HEK293 (cell line): Measurements from ENCODE around the gene SCN1A.
"Not testable (repeated sequence)": the region's sequence is repeated elsewhere in the genome, so short reads cannot be mapped to it uniquely, and the experiment has no call there.

Experiments used
- CTCF ChIA-PET: fragments of 350-600 bp; formaldehyde crosslinking; extraction: SDS; loops from one replicate; lab custom pipeline; 2021; ENCODE audit warnings: antibody characterized with exemption; lab: Yijun Ruan, JAX
- POLR2A ChIA-PET: fragments of 300-600 bp; formaldehyde crosslinking; extraction: SDS; loops from one replicate; lab custom pipeline; 2020; ENCODE audit warnings: antibody characterized with exemption, inconsistent platforms; lab: Yijun Ruan, JAX
- H3K27ac ChIP-seq: fragments of 200-500 bp; sonication (Bioruptor generic); 2 replicates; pipeline ENCODE4 v1.5.1; 2014; ENCODE audit warnings: low read depth, low read length, control low read depth, inconsistent platforms; ENCODE audit errors: extremely low read depth
- H3K36me3 ChIP-seq, 2 experiments: fragments of 200-500 bp in 1 of 2; sonication (Bioruptor generic) in 1 of 2; 1 replicate in 1 of 2; 2 replicates in 1 of 2; pipeline ENCODE4 v1.5.1; 2014 to 2017; ENCODE audit warnings: inconsistent platforms in 2 of 2, low read length in 2 of 2; ENCODE audit not compliant: control insufficient read depth in 2 of 2, insufficient read depth in 1 of 2
- H3K4me1 ChIP-seq: fragments of 200-500 bp; sonication (Bioruptor generic); 2 replicates; pipeline ENCODE4 v1.5.1; 2014; ENCODE audit warnings: mild to moderate bottlenecking, low read length, inconsistent platforms; ENCODE audit not compliant: control insufficient read depth, insufficient read depth
- H3K4me3 ChIP-seq: 2 replicates; pipeline ENCODE4 v1.5.1; 2011; ENCODE audit warnings: low read depth, mild to moderate bottlenecking, control low read depth, low read length, moderate library complexity
- H3K9me3 ChIP-seq: fragments of 200-500 bp; sonication (Bioruptor generic); 2 replicates; pipeline ENCODE4 v1.5.1; 2014; ENCODE audit warnings: low read depth, low read length, inconsistent platforms; ENCODE audit not compliant: control insufficient read depth, insufficient read depth
- REST ChIP-seq: fragments of 450-650 bp; formaldehyde crosslinking; IDR thresholded peaks from 2 replicates; pipeline ENCODE4 v1.5.1; 2016; ENCODE audit warnings: missing biosample characterization, missing genetic modification characterization
- ZBTB11 ChIP-seq: fragments of 450-650 bp; formaldehyde crosslinking; conservative IDR thresholded peaks from 2 replicates; pipeline ENCODE4 v1.5.1; 2016; ENCODE audit warnings: low read depth, missing biosample characterization, missing genetic modification characterization
- ZBTB8A ChIP-seq: fragments of 450-650 bp; formaldehyde crosslinking; IDR thresholded peaks from 2 replicates; pipeline ENCODE4 v1.5.1; 2016; ENCODE audit warnings: missing biosample characterization, missing genetic modification characterization
- ZNF140 ChIP-seq: fragments of 450-650 bp; formaldehyde crosslinking; IDR thresholded peaks from 2 replicates; pipeline ENCODE4 v1.5.1; 2016; ENCODE audit warnings: missing biosample characterization, missing genetic modification characterization
- ZNF266 ChIP-seq: fragments of 450-650 bp; formaldehyde crosslinking; IDR thresholded peaks from 2 replicates; pipeline ENCODE4 v1.5.1; 2016; ENCODE audit warnings: missing biosample characterization, missing genetic modification characterization, low read depth
- ZNF280C ChIP-seq: fragments of 450-650 bp; formaldehyde crosslinking; IDR thresholded peaks from 2 replicates; pipeline ENCODE4 v1.5.1; 2016; ENCODE audit warnings: missing biosample characterization, missing genetic modification characterization
- ZNF426 ChIP-seq: fragments of 450-650 bp; formaldehyde crosslinking; IDR thresholded peaks from 2 replicates; pipeline ENCODE4 v1.5.1; 2017; ENCODE audit warnings: missing biosample characterization, missing genetic modification characterization, mild to moderate bottlenecking, inconsistent platforms, moderate library complexity
- ZNF433 ChIP-seq: fragments of 450-650 bp; formaldehyde crosslinking; IDR thresholded peaks from 2 replicates; pipeline ENCODE4 v1.5.1; 2016; ENCODE audit warnings: missing biosample characterization, missing genetic modification characterization, low read depth
- ZNF510 ChIP-seq: fragments of 450-650 bp; formaldehyde crosslinking; IDR thresholded peaks from 2 replicates; pipeline ENCODE4 v1.5.1; 2018; ENCODE audit warnings: mild to moderate bottlenecking, missing genetic modification characterization, missing biosample characterization; ENCODE audit not compliant: insufficient replicate concordance
- ZNF555 ChIP-seq: fragments of 450-650 bp; formaldehyde crosslinking; conservative IDR thresholded peaks from 2 replicates; pipeline ENCODE4 v1.5.1; 2017; ENCODE audit warnings: missing biosample characterization, mild to moderate bottlenecking, missing genetic modification characterization, inconsistent platforms
- ZNF558 ChIP-seq: fragments of 450-650 bp; formaldehyde crosslinking; IDR thresholded peaks from 2 replicates; pipeline ENCODE4 v1.5.1; 2016; ENCODE audit warnings: missing biosample characterization, missing genetic modification characterization
- ZNF560 ChIP-seq: fragments of 450-650 bp; formaldehyde crosslinking; IDR thresholded peaks from 2 replicates; pipeline ENCODE4 v1.5.1; 2017; ENCODE audit warnings: missing biosample characterization, missing genetic modification characterization, borderline replicate concordance
- ZNF623 ChIP-seq: fragments of 450-650 bp; formaldehyde crosslinking; IDR thresholded peaks from 2 replicates; pipeline ENCODE4 v1.5.1; 2016; ENCODE audit warnings: missing biosample characterization, missing genetic modification characterization
- ZNF629 ChIP-seq: fragments of 450-650 bp; formaldehyde crosslinking; IDR thresholded peaks from 2 replicates; pipeline ENCODE4 v1.5.1; 2017; ENCODE audit warnings: missing biosample characterization, missing genetic modification characterization
- ZNF654 ChIP-seq: fragments of 450-650 bp; formaldehyde crosslinking; IDR thresholded peaks from 2 replicates; pipeline ENCODE4 v1.5.1; 2016; ENCODE audit warnings: low read depth, missing biosample characterization, missing genetic modification characterization
- TF ChIP-seq, protein P1 (sequence below): fragments of 450-650 bp; formaldehyde crosslinking; conservative IDR thresholded peaks from 2 replicates; pipeline ENCODE4 v1.5.1; 2016; ENCODE audit warnings: low read depth, missing biosample characterization, missing genetic modification characterization

The SCN1A gene

DNA sequence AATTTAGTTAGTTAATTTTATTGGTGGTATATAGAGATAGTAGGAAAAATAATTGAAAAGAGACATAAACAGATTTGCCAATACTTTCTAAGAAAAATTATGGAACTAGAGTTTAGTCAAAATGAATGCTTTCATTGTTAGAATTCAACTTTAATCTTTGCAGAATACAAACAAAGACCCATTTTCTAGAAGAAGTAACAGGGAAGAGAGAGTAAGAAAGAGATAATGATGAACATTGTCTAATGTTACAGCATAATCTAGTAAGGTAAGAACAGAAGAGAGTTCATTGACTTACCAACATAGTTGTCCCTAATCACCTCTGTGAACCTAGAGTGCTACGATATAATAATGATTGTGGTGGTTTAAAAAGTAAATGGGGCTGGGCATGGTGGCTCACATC is 23.7 kb downstream of the SCN1A start:
- CTCF ChIA-PET: interaction anchor here (0.5 kb wide), 1 partner anchor 25 kb away, joined by 3 read pairs; no protein-coding TSS in a partner anchor
- no peaks in the 10 kb centered on the region for H3K4me1 ChIP-seq

GRCh38 chr2:166103277-166103676 is 24.5 kb downstream of the SCN1A start:
- H3K9me3 ChIP-seq, H3K4me1 ChIP-seq, H3K4me3 ChIP-seq, POLR2A ChIA-PET, H3K36me3 ChIP-seq, H3K27ac ChIP-seq: not testable (repeated sequence)
- CTCF ChIA-PET: interaction anchor here (1.2 kb wide), 1 partner anchor 45 kb away, joined by 4 read pairs; no protein-coding TSS in a partner anchor
- peak; percentile 59; the same call in 1 of the 2 replicates for TF ChIP-seq ZNF623 (tag by site-specific recombination)
- TF ChIP-seq ZNF266 (tag by site-specific recombination): peak; percentile 45; the same call in 1 of the 2 replicates
- TF ChIP-seq ZBTB8A (tag by site-specific recombination): peak; percentile 65
- TF ChIP-seq ZNF555 (tag by site-specific recombination): peak; percentile 78
- TF ChIP-seq ZNF140: peak; percentile 63; the same call in 1 of the 2 replicates
- TF ChIP-seq ZNF433 (tag by site-specific recombination): peak; percentile 39; the same call in 1 of the 2 replicates
- peak; percentile 49; the same call in 1 of the 2 replicates for TF ChIP-seq REST
- peak; percentile 16 for TF ChIP-seq ZNF510 (tag by site-specific recombination)
- peak; percentile 47; the same call in 1 of the 2 replicates for TF ChIP-seq ZNF558 (tag by site-specific recombination)
- peak; percentile 18; the same call in 1 of the 2 replicates for TF ChIP-seq ZNF654 (tag by site-specific recombination)
- 0 out of 2 replicates have a peak, but pooled peaks have one; percentile 16 for TF ChIP-seq ZNF629
- TF ChIP-seq ZNF560 (tag by site-specific recombination): peak; percentile 32; the same call in 1 of the 2 replicates
- TF ChIP-seq, protein P1, sequence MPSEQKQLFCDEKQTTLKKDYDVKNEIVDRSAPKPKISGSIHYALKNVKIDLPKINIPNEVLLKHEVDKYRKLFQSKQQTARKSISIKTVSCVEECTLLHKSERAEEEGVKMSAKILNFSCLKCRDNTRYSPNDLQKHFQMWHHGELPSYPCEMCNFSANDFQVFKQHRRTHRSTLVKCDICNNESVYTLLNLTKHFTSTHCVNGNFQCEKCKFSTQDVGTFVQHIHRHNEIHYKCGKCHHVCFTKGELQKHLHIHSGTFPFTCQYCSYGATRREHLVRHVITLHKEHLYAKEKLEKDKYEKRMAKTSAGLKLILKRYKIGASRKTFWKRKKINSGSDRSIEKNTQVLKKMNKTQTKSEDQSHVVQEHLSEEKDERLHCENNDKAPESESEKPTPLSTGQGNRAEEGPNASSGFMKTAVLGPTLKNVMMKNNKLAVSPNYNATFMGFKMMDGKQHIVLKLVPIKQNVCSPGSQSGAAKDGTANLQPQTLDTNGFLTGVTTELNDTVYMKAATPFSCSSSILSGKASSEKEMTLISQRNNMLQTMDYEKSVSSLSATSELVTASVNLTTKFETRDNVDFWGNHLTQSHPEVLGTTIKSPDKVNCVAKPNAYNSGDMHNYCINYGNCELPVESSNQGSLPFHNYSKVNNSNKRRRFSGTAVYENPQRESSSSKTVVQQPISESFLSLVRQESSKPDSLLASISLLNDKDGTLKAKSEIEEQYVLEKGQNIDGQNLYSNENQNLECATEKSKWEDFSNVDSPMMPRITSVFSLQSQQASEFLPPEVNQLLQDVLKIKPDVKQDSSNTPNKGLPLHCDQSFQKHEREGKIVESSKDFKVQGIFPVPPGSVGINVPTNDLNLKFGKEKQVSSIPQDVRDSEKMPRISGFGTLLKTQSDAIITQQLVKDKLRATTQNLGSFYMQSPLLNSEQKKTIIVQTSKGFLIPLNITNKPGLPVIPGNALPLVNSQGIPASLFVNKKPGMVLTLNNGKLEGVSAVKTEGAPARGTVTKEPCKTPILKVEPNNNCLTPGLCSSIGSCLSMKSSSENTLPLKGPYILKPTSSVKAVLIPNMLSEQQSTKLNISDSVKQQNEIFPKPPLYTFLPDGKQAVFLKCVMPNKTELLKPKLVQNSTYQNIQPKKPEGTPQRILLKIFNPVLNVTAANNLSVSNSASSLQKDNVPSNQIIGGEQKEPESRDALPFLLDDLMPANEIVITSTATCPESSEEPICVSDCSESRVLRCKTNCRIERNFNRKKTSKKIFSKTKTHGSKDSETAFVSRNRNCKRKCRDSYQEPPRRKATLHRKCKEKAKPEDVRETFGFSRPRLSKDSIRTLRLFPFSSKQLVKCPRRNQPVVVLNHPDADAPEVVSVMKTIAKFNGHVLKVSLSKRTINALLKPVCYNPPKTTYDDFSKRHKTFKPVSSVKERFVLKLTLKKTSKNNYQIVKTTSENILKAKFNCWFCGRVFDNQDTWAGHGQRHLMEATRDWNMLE (tag by site-specific recombination): peak; percentile 72
- TF ChIP-seq ZBTB11 (tag by site-specific recombination): peak; percentile 66
- peak; percentile 73 for TF ChIP-seq ZNF426 (tag by site-specific recombination)

More for the DNA sequence above, 23.7 kb downstream of the SCN1A start:
- Histone ChIP-seq H3K4me3 (no peak overlapping the region), H3K27ac (no peak overlapping the region), H3K36me3 (no peaks in the 10 kb centered on the region), H3K9me3 (no peaks in the 10 kb centered on the region)
- POLR2A ChIA-PET: no interaction called here
- no peak for TF ChIP-seq ZNF280C (tag by site-specific recombination)
